SW 1271 (cell line): Measurements from ENCODE around the gene NOL8.
A peak's percentile ranks its signal among the peaks of the same experiment; 100 is the strongest.

Experiments
- DNase-seq, 2 experiments: peaks; one replicate each; lab custom pipeline; 2025; lab: John Stamatoyannopoulos, UW

NOL8 gene

DNA sequence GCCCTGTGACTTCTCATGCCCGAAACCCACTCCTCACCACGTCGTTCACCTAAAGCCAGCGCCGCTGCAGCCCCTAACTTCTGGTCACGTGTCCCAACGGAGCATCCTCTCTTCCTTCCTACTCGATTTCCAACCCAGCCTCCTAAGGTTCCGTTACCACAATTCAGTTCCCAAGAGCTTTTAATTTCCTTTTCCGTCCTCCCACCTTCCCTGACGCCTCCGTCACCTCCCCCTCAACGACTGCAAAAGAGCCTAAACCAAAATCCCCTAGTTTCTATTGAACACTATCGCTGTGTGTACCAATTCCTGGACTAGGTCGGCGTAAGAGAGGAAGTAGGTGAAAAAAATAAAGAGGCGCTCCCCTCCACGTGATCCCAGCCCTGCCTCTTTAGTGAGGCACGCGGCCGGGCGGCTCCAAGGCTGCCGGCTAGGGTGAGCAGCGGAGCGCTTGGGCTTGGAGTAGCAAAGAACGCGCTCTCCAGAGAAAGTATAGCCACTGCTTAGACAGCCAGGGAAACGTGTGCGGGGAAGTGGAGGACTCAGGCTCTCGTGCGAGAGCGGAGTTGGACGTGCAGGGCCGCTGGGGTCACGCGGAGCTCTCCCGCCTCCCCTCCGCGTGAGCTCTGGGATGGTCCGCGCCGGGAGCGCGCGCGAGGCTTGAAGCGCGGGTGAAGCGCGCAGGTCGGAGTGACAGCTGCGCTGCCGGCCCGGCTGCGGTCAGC, at the start of gene NOL8, which contains the start of gene CENPP:
Gene NOL8, minus strand, starts transcription at position 82 of the 722 bp plus-strand sequence. CDS start 1,189 bp downstream, outside the sequence.
Gene CENPP, plus strand, starts transcription at position 685 of the 722 bp plus-strand sequence.
- DNase-seq = peak; percentile 58 to 94

DNA sequence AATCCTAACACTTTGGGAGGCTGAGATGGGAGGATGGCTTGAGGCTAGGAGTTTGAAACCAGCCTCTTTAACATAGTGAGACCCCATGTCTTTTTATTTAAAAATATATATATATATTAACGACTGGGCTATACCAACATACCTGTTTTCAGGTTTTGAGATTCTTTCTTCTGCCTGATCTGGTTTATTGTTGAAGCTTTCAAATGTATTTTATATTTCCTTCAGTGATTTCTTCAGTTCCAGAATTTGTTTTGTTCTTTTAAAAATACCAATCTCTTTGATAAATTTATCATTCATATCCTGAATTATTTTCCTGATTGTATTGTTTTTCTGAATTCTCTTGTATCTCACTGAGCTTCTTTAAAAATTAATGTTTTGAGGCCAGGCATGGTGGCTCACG, 48.0 kb upstream of the NOL8 start:
- DNase-seq = no peak

DNA sequence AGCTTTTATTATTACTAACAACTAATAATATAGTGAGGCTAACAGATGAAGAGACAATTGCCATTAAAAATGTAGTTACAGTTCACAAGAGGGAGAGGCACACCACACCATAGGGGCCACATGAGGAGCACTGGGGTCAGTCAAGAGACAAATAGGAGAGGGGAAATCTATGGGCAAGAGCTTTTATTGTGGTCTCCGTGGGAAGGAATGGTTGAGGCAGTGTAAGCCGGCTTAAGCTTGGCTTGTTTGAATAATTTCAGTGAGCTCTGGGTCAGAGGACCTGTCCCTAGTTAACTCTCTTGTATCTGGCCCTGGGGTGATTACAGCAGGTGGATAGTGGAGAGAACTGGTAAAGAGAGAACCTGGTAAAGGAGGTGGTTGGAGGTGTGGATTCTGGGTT, 43.9 kb upstream of the NOL8 start:
- DNase-seq = no peak

DNA sequence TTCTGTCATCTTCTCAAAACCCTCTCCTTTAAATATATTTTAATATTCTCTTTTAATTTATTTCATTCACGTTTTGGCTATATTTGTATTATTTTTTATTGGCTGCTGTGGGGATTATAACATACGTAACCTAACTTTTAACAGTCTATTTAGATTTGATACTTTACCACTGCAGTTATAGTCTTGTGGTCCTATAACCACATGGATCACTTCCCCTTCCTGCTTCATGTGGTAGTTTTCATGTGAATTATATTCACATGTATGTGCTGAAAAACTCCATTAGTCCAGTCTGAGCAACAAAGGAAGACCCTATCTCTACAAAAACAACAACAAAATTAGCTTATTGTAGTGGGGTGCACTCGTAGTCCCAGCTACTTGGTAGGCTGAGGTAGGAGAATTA, 34.9 kb upstream of the NOL8 start:
- no peak for DNase-seq

DNA sequence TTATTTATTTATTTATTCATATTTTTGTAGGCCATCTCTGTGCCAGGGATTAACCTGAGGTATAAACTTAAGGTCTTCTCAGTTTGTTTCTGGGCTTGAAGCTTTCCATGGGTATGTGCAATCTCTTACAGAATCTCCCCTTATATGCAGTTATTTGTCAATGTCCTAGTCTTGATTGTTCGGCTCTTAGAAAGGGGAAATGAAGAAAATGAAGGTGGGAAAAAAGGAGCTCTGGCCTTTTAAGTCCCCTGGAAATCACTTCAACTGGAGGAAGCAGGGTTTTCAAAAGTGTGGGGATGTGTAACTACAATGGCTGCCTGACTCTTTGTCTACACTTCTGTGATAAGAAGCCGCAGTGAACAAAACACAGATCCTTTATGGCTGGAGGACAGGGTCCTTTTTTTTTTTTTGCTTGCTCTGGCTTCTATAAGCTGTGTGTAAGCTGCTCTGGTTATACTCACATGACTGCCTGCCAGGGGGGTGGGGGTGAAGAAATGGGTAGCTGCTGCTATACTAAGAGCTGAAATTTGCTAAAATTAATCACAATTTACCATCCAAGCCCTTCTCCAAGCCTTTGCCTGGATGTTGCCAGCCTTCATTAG, 34.3 kb upstream of the NOL8 start:
- no peak for DNase-seq

DNA sequence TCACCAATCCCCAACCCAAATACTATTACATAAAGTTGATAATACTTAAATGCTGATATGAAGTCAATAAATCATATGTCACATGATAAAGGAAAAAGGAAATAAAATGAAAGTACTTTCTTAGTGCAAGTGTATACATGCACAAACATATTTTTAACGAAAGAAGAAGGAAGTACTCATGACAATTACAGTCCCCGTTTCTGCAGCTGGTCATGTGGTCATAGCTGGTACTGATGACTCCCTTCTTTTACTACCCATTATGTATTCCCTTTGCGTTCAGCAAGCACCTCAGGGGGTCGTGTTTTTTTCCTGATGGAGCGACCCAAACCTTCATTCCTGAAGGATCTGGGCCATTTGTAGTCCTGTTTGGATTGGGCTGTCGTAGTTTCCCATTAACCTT, 27.9 kb upstream of the NOL8 start:
- DNase-seq = no peak

DNA sequence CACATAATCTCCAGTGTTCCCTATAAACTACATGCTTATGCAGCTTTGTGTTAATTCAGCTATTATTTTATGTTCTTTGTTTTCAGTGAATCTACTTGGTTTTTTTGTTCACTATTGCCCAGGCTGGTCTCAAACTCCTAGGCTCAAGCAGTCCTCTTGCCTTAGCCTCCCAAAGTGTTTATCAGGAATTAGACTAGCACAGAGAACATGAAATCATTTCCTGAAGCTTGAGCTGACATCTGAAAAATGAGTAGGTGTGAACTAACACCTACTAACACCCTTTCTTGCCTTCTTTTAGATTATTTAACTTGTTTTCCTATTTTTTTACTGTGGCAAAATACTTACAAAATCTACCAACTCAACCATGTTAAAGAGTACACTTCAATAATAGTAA, 25.6 kb upstream of the NOL8 start:
- no peak for DNase-seq

DNA sequence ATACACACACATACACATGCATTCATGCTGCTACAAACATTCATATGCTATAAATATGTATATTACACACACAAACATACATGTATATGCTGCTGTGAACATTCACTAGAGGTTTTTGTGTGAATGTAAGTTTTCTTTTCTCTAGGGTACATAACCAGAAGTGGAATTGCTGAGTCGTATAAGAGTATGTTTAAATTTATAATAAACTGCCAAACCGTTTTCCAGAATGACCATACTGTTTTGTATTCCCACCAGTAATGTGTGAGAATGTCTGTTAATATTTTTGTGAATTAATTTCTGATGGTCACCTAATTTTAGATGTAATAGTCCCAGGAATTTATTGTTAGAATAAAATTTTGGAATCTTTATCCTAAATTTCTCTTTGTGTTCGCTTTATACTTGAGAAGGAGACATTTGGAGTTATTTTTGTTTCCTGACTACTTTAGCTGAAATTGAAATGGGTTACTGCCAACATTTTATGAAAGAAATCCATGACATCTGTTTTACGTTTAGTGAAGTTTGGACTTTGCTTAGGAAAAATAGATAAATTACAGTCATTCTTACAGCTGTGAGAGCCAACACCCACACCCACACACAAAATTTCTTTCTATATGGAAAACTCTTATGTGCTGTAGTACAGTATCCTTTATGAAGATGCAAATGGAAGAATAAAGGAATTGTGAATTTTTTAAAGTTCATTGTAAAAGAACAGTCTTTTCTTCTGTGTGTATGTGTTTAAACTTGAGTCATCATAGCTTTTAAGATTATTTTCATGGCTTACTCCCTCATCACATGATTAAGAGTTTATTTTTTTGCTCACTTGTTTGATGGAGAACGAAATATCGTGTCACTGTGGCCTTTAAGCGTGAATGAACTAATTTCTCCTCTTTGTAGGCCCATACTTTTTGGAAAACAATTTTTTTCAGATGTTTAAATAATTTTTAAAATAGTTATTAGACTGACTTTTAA, 24.9 kb upstream of the NOL8 start:
- DNase-seq = no peak

DNA sequence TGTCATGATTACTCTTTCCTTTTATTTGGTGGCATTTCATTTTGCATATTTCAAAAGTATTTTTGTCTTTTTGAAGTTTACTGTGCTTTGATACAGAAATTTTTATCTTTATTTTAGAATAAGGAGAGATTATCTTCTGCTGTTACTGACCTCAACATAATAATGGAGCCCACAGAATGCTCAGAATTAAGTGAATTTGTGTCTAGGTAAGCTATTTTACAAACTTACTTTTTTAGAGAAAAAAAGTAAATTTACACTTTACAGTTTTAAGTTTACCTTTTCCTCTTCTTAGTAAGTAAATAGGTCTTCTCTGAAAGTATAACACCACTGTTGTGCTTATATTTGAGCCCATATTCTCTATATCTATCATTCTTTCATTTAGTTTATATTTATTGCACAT, 20.4 kb upstream of the NOL8 start:
- no peak for DNase-seq

DNA sequence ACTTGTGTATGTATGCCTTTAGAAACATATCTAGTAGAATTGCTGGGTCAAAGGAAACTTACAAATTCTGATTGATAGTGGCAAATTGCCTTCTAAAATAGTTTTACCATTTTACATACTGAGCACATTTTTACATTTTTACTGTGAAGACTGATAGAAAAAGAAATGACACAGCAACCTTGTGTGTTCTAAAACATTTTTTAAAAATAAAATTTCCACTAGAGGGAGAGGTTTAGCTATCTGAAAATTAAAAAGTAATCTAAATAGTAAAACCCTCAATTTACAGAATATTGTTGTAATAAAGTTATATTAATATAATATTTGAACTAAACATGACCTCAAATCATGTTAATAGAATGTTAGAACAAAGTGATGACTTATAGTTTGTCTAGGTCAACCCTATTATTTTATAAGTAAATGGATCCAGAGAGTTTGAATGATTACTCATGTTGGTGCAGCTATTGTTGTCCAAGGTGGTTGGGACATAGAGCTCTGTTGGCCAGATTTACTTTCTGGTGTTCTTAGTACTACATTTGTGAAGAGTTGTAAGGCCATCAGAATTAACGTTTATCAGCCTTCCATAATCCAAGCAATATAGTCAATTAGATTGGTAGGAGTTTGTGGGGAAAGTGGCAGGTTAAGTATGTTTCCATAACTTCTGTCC, 17.8 kb upstream of the NOL8 start:
- no peak for DNase-seq

DNA sequence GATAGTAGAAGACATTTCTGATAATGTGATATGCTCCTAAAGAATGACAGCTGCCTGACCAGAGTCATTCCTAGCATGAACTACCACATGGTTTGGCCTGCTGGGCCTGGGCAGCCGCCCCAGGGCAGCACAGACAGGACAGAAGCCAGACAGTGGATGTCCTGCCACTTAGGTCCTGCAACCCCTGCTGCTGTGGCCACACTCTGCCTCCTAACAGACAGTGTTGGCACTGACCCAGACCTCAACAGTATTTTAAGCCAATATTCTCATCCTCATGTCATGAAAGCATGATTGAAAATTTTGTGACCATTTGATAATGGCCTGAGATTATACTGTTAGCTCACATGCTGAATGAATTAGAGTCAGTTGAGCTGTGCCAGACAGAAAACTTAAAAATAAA, 16.4 kb upstream of the NOL8 start:
- DNase-seq = no peak

DNA sequence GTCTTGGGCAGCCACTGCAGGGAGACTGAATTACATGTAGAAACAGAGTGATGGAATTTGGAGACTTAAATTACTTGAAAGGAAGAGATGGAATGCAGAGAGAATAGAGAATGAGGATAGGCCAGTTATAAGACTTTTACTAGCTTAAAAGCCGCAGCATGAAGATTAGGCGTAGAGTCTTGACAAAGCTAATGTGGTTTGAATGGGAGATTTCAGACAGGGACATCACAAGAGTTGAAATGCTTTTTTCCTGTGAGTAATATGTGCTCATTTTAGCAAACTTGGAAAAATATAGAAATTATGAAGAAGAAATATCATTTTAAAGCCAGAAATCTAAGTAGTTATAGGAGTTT, 8.1 kb upstream of the NOL8 start:
- DNase-seq = no peak

DNA sequence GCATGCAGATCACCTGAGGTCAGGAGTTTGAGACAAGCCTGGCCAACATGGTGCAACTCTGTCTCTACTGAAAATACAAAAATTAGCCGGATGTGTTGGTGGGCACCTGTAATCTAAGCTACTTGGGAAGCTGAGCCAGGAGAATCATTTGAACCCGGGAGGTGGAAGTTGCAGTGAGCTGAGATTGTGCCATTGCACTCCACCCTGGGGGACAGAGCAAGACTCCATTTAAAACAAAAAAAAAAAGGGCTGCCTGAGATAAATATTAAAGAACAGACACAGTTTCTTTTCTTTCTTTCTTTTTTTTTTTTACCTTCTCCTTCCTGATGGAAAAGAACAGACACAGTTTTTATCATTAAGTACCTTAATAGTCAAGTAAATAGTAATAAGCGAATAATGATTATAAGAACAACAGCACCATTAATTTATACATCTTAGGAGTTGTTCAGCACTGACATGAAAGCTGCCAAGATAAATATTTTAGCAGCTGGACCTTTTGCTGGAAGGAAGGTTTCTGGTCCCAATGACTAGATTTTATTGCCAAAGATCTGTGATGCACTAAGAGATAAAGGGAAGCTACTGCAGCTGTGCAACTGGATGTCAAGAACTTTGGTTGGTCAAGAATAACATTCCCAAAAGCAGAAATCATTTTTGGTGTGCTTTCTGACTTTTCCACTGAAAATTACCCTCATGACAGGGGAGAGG, 7.6 kb upstream of the NOL8 start:
- no peak for DNase-seq

DNA sequence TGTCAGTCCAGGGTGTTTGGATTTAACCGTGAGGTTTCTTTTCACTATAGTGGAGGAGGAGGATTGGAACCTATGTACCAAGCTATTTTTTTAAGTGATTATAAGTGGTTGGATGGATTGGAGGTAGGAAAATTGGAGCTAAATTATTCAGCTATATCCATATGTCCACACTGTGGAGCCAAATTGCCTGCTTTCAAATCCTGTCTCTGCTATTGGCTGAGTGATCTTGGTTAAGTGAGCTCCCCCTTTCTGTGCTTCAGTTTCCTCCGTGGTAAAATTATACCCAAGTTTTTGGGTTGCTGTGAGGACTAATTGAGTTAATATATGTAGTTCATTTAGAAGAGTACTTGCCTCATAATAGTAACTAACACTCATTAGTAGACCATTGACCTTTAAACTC, 3.1 kb upstream of the NOL8 start:
- DNase-seq = peak in 1 of 2 experiments; percentile 46

DNA sequence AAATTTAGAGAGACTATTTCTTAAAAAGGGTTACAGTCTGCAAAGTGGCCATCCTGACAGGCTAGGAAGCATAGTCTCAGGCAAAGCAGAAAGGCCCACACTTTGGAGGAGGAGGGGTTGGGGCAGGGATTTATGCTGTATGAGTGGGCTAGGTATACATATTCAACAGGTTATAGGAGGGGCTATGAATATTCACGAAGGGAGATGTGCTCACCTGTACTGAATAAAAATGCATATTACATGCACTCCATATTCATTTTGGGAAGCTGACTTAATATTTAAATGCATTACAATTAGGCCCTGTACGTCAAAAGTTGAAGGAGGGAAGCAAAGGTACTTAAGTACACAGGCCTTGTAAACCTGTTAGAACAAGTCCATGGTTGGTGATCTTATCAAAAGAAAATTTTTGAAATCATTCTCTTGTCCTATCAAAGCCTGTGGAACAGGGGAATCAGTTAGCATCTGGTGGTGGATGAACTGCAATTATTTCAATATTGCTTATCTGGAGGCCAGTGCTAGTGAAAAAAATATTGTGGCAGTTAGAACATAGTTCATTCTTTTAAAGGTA, 2.2 kb upstream of the NOL8 start:
- no peak for DNase-seq

DNA sequence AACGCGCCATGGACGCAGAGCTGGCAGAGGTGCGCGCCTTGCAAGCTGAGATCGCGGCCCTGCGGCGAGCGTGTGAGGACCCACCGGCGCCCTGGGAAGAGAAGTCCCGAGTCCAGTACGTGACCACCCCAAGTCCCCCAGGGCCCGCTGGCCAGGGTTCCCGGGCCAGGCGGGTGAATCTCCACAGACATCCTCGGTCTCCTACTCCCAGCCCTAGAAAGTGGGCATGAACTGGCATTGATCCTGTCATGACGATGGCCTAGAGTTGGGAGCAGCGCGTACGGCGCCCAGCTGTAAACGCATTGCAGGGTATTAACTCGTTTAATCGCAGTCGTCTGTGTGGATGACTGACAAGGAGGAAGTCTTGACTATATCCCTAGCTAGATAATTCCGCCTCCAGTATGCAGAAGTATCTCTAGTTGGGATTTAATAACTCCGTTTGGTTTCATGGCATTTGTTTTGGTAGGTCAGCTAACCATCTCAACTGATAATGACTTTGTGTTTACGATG, 896 bp upstream of the NOL8 start:
- DNase-seq = no peak

DNA sequence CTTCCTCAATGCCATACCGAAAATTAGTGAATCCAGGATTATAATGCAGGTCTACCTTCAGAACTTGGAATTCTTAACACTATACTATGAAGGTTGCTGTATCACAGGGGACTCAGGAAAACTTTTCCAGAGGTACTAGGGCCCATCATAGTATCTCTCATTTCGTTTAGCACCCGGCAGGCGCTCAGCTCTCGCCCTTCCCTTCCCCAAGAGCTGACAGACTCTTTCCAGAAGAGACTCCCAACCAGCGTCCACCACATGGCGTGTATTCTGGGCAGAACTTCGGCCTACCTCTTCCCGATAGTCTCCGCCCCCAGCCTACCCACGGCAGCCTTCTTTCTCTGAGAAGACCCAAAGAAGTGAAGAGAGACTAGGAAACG, 271 bp downstream of the NOL8 start:
- DNase-seq = no peak

DNA sequence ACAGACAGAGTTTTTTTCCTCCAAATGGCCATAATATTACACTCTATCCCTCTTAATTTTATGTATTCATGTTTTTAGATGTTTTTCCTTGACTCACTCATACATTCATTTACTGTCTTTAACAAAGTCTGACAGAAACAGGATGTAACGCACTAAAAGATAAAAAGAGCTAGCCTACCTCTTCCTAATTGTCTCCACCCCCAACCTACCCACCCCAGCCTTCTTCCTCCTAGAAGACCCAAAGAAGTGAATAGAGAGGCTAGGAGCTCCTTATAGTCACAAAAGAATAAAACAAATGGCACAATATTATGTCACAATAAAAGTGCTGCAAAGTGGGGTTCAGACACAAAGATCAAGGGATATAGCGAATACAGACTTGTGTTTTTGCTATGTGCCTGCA, 719 bp downstream of the NOL8 start:
- no peak for DNase-seq

DNA sequence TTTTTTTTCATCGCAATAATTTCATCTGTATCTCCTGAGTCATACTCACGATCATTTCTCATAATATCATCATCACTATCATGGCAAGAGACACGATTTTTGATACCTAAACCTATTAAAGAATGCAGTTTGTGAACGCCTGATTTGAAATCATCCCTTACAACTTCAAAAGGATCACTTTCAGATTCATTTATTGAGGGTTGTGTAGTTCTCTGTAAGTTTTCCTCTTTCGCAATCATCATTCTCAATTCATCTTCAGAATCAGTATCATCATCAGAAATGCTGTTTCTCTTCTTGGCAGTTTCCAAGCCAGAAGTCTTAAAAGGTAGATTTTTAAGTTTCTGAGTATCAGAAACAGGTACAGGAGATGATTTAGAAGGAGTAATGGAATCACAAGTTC, 9.7 kb downstream of the NOL8 start:
- DNase-seq = no peak

DNA sequence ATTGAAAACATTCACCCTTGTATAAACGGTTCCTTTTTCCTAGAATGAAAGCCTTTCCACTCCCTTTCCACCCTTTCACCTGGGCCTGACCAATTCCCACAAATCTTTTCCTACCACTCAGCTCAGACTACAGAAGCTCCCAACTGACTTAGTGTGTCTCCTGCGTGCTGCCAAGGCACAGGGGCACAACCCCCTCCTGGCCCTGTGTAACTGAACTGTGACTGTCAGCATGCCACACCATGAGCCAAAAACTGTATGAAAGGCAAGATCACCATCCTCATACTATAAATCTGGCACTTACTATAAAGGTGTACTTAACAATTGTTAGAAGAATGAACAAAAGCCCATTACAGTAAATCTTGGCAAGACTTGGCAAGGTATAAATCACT, 11.5 kb downstream of the NOL8 start:
- no peak for DNase-seq
